ENCODE data around the gene TNIK.

GRCh38 chr3:171430530-171430929 is 29.7 kb downstream of the TNIK start:
- TF ChIP-seq POLR2AphosphoS5 (IDR thresholded peaks at IDR 0.05) (no peak), EP300 (IDR thresholded peaks at IDR 0.05) (no peak), CTCF (IDR thresholded peaks at IDR 0.05) (no peak)

Data from esophagus muscularis mucosa (tissue), 4 donors.